GM12891 (cell line): ENCODE data around the gene DAP3.

Experiments used
- POLR2A ChIP-seq: IDR thresholded peaks from 2 replicates; pipeline ENCODE4 v1.6.1; 2011; ENCODE audit warnings: low read depth, low read length, control low read depth
- POLR2AphosphoS5 ChIP-seq: IDR thresholded peaks from 2 replicates; pipeline ENCODE4 v1.6.1; 2011; ENCODE audit warnings: low read depth, low read length, control low read depth
- POU2F2 ChIP-seq: IDR thresholded peaks from 2 replicates; pipeline ENCODE4 v1.6.1; 2011; ENCODE audit warnings: low read depth, mild to moderate bottlenecking, control low read depth, low read length, moderate library complexity
- TAF1 ChIP-seq: IDR thresholded peaks from 2 replicates; pipeline ENCODE4 v1.6.1; 2011; ENCODE audit warnings: low read depth, low read length, control low read depth

DNA sequence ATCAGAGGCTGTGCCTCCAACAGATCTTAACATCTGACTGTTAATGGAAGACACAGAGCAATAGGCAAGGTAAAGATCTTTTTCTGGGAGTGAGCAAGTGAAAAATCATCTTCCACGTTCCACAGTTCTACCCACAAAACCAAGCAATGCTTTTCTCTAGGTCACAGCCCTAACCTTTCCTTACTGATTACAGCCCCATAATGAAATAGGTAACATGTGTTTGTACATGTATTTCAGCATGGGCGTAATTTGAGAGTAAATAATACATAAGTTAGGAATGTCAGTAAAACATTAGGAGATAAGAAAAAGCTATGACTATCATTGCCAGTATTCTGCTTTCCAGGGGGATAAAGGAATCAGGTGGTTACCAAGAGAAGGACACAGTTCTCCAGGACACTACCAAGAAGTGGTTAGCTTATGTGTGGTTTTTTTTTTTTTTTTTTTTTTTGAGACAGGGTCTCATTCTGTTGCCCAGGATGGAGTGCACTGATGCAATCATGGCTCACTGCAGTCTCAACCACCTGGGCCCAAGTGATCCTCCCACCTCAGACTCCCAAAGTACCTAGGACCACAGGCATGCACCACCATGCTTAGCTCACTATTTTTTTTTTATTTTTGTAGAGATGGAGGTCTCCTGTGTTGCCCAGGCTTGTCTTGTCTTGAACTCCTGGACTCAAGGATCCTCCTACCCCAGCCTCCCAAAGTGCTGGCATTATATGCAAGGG is 72.0 kb downstream of the DAP3 start:
- TF ChIP-seq POLR2A = no peak
- no peak for TF ChIP-seq POLR2AphosphoS5
- no peak for TF ChIP-seq POU2F2
- TF ChIP-seq TAF1 = no peak
